GM18499 (cell line): ENCODE data around the gene ZNF319.
"Not testable (repeated sequence)": the region's sequence is repeated elsewhere in the genome, so short reads cannot be mapped to it uniquely, and the experiment has no call there.

ENCODE experiments used
- ATAC-seq: cut with Tn5 transposase; IDR thresholded peaks from one replicate; pipeline ENCODE4 v1.9.1; 2021; ENCODE audit warnings: moderate number of reproducible peaks; ENCODE audit not compliant: insufficient read depth, unreplicated experiment

The ZNF319 gene

DNA sequence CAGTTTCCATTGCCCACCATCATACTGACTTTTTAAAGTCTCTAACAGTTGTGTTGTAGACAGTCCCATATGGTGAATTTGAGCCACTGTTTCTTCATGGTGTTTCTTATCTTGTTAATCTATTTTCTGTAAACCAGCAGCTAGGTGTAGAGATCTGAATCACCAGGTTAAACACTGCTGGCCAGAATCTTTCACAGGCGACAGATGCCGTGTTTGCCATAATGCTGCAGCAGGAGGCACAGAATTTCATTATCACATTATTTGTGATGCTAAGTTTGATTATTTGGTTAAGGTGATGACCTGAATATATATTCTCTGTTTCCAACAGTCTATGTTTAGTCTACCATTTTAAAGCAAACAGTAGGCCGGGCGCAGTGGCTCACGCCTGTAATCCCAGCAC lies 18.1 kb downstream of the ZNF319 start:
- no peak for ATAC-seq

DNA sequence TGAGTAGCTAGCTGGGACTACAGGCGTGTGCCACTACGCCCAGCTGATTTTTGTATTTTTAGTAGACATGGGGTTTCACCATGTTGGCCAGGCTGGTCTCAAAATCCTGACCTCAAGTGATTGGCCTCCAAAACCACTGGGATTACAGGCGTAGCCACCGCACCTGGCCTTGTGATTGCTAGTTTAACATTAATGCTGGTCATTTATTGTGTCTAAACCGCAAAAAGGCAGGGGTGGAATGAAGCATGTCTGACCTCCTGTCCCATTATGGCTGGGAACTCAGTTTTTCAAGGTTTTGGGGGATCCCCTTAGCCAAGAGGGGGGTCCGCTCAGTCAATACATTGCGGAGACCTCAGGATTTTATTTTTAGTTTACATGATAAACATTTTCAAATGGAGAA lies 18.8 kb downstream of the ZNF319 start:
- no peak for ATAC-seq

DNA sequence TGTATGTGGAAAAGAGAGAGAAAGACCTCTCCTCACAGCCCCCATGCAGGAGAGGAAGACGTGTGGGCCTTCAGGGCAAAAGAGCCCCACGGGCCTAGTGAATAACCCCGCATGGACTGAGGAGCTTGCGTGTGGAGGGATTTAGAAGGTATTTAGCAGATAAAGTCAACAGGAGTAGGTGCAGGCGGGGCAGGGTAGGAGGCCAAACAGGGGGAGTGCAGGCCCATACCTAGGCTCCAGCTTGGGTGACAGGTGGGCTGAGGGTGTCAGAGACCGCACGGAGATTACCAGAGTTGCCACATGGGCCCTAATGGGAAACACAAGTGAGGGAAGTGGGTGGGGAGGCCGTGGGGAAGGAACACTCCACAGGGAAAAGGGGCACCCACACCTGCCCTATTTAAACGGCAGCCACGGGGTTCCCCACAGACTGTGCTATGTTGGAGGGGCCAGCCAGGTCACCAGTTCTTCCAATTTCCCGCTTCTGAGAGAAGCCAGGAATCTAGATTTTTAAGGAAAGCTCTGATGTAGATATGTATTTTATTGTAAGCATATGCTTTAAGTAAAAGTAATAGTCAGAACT lies 21.4 kb downstream of the ZNF319 start:
- no peak for ATAC-seq

DNA sequence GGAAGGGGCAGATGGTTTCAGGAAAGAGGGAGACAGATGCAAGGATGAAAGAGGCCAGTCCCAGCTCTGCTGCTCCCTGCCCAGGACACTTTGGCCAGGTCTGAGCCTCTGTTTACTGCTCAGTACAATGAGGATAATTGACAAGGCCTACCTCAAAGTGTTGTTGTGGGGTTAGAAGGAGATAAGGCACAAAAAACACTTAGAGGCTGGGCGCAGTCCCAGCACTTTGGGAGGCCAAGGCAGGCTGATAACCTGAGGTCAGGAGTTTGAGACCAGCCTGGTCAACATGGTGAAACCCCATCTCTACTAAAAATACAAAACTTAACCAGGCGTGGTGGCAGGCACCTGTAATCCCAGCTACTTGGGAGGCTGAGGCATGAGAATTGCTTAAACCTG lies 22.4 kb downstream of the ZNF319 start:
- not testable (repeated sequence) for ATAC-seq

DNA sequence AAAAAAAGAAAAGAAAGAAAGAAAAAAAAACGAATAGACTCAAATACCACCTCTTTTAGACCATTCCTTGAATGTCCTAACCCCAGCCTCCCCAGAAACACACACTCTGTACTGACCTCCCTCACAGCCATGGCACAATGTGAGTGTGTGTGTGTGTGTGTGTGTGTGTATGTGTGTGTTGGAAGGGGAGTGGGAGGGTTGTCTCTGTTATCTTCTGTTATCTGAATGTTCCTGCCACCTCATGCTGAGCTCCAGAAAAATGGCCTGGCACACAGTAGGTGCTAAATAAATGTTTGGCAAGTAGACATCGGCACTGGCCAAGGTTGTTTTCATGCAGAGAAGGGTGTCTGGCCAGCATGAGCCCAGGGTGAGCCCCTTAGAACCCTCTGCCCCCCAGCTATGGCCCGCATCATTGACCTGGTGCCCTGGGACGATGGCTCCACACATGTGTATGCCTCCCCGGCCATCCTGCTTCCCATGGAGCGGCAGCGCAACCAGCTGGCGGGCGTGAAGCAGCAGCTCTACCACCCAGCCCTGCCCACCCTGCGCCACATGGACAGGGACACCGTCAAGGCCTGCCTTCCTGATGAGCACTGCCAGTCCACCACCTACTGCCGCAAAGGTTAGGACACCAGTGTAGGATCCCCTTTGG lies 22.9 kb downstream of the ZNF319 start:
- no peak for ATAC-seq

DNA sequence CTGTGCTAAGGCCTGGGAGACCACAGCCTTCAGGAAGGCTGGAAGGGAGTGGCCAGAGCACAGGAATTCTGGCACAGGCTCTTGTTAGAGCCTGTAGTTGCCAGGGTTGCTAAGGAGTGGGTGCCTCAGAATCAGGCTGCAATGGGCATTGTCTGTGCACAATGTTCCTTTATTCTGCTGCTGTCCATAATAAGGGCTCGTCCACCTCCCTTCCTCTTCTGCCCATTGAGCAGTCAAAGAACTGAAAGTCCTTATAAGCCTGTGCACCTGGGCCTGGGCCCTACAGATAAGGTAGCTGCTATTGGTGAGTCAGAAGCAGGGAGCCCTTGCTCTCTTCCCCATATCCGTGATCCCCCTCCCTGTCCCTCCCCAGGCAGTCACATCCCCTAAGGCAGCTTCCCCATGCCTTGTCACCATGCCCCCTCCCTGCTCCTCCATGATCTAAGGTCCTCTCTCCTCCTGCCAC lies 24.1 kb downstream of the ZNF319 start:
- no peak for ATAC-seq

DNA sequence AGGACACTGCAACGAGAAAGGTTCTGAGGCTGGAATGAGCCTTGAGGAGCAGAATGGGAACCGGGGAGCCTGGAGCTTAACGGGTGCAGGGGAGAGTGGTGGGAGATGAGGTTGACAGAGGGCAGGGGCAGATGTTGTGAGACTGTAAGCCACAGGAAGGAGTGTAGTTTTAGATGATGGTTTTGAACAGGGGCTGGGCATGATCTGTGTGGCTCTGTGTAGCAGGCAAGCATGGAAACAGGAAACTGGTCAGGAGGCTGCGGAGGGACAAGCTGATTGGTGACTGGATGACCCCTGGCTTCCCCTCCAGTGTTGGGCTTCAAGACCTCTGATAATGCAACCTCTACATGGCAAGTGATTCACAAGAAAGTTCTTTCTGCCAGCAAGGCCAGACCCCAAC lies 28.2 kb downstream of the ZNF319 start:
- ATAC-seq: no peak

DNA sequence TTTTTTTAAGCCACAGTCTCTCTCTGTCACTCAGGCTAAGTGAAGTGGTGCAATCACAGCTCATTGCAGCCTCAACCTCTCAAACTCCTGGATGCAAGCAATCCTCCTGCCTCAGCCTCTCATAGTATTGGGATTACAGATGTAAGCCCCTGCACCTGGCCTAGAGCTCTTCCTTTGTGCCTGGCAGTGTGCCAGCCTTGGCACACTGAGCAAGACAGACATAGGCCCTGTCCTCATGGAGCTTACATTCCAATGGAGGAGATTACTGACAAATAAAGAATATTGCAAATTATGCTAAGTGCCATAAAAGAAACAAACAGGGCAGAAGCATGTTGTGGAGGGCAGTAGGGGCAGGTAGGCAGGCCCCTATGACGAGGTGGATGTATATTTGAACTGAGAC lies 28.6 kb downstream of the ZNF319 start:
- no peak for ATAC-seq

DNA sequence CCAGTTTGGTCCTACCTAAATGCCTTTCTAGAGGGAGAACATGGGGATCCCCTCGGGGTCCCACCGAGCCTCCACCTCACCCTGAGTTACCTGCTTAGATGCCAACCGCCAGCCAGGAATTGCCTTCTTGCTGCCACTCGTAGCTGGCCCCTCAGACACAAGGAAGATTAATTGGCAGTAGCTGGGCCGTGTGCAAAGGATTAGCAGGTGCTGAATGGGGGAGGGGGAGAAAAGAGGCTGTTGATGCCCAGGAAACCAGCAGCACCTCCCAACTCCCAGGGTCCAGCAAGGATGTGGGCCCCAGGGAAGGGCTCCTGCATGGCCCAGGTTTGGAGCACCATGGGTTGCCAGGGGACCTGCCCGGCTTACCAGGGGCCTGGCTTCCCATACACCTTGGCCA lies 29.5 kb downstream of the ZNF319 start, which contains the start of gene CNGB1:
CNGB1 (minus strand) TSS at position 159 of the 400 bp plus-strand sequence. CDS start 3,842 bp downstream, outside the sequence.
- ATAC-seq: no peak

DNA sequence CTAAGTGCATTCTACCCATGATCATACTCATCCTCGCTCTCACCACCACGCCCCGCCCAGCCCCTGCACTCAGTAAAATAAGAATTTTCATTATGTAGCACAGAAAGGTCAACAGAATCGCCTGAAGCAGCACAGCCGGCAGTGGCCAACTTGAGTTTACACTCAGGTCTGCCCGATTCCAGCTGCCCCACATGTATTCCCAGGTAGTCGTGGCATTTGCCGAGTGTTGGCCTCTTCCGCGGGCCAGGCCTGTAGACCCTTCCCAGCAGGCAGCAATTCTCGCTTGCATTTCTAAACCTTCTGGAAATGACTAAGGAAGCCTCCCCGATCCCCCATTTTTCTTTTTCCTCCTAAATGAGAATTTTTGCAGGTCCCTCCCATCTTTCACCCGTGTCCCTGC lies 30.2 kb downstream of the ZNF319 start:
- no peak for ATAC-seq

DNA sequence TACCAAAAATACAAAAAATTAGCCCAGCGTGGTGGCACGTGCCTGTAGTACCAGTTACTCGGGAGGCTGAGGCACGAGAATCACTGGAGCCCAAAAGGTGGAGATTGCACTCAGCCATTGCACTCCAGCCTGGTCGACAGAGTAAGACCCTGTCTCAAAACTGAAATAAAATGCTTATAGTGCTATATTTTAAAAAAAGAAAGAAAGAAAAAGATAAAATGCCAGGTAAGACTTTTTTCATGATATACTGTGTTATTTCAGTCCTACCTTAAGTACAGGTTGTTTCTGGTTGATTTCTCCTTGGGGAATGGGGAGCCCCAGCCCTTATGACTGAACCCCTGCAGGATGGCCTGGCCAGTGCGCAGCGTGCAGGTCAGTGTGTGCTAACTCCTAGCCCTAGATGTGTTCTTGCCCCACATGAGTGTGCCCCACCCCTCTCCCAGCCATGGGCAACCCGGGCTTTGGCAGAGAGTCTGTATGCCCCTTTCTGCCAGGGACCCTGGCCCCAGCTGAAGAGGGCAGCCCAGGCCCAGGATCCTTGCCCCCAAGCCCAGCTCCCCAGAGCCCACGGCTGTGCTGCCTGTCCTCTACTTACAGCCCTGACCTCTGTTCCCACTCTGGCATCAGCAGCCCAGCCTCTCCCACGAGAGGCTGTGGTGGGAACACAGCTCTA lies 30.9 kb downstream of the ZNF319 start:
- no peak for ATAC-seq

DNA sequence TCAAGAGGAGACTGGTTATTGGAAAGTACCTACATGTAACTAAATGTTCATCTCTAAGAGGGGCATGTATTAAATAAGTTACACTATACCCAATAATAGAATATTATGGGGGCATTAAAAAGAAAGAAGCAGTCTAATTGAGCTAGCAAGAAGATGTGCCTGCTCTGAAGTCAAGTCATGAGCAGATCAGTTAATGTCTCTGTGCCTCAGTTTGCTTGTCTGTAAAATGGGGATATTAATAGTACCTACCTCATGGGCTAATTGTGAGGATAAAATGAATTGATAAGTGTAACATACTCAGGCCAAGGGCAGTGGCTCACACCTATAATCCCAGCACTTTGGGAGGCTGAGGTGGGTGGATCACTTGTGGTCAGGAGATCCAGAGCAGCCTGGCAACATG lies 32.6 kb downstream of the ZNF319 start:
- ATAC-seq: no peak

DNA sequence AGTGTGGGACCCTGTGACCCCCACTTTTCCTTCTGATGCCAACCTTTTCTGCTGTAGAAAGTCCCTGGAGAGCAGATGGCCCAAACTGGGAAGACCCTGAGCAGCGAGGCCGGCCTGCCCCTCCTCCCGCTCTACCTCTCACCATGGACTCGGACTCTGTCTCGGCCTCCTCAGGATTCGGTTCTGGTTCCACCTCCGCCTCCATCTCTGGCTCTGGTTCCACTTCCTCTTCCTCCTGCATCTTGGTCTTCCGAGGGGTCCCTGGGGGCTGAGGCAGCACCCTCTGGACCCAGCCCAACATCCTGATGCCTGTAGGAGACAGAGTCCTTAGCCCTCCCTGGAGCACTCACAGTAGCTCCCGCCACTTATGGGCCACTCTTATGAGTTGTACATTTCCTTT lies 33.5 kb downstream of the ZNF319 start:
- ATAC-seq: no peak

DNA sequence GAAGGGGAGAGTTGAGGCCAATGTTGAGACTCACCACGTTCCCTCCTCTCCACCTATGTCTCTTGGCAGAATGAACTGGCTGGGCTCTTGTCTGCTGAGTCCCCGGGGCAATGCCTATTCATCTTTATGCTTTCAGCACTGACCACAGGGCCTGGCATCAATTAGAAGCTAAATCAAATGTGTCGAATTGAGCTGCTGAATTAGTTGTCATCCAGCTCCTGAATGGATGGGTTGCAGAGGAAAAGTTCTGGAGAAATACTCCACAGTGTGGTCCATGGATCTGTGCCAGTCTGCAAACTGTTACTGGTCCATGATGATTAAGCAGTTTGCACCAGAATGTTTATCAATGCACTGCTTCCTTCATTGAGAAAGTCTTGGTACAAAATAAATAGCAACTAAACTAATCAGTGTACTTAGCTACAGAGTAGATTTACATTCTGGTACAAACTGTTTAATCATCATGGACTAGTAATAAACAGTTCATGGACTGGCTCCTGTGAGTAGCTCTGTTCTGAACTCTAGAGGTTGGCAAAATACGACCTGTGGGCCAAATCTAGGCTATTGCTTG lies 34.2 kb downstream of the ZNF319 start:
- no peak for ATAC-seq

DNA sequence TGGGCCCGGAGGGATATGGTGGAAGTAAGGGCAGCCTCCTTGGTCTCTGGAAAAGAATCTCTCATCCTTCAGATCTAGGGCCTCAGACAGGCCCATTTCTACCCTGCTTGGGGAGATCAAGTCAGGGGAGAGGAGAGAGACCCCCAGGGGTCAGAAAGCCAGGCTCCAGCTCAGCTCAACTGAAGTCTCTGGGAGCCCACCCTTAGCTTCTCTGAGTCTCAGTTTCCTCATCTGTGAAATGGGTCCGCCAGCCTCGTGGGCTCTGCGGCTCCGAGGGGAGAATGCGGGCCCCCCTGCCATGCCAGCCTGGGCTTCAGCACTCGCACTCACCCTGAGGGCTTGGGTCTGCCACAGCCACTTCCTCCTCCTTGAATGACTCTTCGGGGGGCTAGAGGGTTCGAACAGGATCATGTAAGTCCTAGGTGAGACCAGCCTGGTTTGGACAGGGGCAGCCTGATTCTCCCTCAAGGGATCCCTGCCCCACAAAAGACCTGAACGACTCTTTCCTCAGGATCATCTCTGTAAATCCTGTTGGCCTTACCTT lies 36.2 kb downstream of the ZNF319 start:
- ATAC-seq: no peak

DNA sequence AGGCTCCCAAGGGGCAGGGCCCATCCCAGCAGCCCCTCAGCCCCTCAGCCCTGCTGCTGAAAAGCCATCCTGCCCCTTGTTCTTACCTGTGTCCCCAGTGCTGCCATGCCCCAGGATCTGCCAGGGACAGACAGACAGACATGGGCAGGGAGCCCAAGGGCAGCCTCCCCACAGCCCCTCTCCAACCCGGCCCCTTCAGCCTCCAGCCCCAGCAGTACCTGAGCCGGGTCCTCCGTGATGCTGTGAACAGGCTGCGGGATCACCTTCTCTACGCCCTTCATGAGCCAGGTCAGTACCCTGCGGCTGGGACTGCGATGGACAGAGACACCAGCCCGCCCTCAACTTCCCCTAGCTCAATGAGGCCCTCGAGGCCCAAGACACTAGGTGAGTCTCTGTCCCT lies 37.7 kb downstream of the ZNF319 start:
- ATAC-seq: no peak

DNA sequence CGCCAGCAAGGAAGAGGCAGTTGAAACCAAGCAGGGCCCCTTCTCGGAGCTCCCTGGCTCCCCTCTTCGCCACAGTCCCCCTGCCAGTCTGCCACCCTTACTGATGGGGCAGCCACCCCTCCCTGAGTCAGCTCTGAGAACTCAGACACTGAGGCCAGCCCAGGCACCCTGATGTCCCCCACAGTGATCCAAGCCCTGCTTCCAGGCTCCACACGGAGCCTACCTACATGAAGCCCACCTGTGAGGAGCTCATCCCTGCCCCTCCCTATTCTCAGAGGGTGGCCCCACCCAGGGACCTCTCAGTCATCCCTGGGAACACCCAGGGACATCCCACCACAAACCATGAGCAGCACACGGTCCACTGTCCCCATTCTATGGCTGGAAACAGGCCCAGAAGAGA lies 38.4 kb downstream of the ZNF319 start:
- ATAC-seq: no peak

DNA sequence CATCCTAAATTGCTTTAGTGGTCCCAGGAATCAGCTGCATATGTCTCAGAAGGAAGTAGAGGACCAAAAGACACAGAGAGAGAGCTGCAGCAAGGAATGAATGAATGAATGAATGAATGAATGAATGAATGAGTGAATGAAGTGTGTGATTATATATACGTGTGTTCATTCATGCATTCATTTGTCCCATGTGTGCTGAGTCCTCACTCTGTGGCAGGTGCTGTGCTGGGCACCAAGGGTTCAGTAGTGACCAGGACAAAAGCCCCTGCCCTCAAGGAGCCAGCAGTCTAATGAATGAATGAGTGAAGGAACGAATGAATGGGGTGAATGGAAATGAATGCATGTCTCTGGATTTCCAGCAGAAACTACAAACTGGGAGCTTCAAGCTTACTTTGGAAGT lies 38.9 kb downstream of the ZNF319 start:
- ATAC-seq: no peak

DNA sequence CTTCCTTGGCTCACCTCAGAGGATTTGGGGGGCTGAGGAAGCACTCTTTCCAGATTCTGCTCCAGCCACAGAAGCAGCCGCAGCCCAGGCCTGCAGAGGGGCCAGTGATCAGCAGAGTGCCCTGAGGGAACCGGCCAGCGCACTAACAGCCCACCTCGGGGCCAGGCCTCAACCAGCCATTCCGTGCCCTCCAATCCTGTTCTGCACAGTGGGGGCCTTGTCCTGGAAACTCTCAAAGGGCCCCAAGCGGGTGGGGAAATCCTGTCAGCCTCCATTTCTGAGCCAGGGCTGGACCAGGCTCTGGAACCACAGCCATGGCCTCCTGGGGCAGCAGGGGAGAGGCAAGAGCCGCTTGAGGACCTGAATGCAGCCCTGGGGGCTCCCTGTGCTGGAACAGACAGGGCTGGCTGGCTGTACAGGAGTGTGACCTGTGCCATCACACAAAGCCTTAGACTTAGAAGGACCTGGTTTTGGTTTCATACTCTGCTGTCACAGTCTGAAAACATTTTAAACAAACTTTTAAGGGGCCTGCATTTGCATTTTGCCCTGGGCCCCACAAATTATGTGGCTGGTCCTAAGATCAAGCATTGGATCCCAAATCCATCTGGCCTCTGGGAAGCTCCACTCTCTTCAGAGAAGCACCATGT lies 39.5 kb downstream of the ZNF319 start:
- ATAC-seq: no peak

DNA sequence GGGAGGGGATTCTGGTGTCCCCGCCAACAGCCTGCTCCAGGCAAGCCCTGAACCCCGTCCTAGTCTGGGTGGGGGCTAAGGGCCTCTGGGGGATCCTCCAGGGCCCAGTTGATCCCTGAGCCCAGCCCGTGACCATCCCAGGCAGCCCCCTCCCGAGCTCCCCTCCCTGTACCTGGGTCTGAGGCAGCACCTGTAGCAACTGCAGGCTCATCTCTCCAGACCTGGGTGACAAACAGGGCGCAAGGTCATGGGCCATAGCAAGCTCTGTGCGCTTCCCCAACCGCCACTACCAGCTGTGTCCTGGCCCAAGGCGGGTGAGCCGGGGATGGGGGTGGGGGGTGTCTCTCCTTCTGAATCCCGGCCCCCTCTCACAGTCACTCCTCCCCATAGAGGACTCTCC lies 40.2 kb downstream of the ZNF319 start:
- no peak for ATAC-seq

DNA sequence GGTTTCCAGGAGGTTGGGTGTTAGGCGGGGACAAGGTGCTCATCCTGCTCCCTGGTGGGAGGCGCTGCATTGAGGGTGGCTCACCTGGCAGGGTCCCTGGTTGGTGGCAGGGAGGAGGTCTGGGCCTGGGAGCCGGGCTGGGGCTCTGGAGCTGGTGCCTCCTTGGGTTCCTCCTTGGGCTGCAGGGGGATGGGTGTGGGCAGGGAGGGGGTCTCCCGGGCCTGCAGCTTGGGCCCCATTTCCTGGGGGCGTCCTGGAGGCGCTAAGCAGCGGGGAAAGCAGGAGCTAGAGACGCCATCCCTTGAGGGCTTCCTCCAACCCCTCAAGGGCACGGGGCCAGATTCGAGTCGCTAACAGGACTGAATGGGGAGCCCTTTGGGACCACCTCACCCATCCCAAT lies 40.7 kb downstream of the ZNF319 start:
- ATAC-seq: no peak
